OCI-LY3 (cell line): Measurements from ENCODE around the gene IRAK2.

Experiments used
- CTCF ChIP-seq: fragments of 200-600, 300-600 bp; sonication (generic); IDR thresholded peaks from 2 replicates; pipeline ENCODE4 v1.5.1; 2014; ENCODE audit warnings: antibody characterized with exemption, low read length, low read depth
- EZH2phosphoT487 ChIP-seq: fragments of 200-600 bp; shearing (Covaris generic); IDR thresholded peaks from 2 replicates; pipeline ENCODE4 v1.6.1; 2018; ENCODE audit warnings: antibody characterized with exemption, mixed run types, low read depth

DNA sequence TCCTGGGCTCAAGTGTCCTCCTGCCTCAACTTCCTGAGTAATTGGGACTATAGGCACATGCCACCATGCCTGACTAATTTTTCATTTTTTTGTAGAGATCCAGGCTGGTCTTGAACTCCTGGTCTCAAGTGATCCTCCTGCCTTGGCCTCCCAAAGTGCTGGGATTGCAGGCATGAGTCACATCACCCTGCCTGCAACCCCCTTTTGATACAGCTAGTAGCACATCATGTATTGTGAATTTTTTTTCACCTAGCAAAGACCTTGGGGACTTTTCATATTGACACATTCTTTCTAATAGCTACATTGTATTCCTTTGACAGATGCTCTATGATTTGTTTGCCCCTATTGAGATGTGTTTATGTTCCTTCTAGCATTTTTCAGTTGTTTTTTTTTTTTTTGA lies 14.2 kb downstream of the IRAK2 start:
- TF ChIP-seq CTCF (no peak), EZH2phosphoT487 (no peak)
